ENCODE data around the gene NFYC.
A peak's percentile ranks its signal among the peaks of the same experiment; 100 is the strongest.

Gene NFYC

GRCh38 chr1:40781608-40781971 lies 90.1 kb downstream of the NFYC start:
- DNase-seq (ENCODE audit: low read depth in 2 of 2): no peak

DNA sequence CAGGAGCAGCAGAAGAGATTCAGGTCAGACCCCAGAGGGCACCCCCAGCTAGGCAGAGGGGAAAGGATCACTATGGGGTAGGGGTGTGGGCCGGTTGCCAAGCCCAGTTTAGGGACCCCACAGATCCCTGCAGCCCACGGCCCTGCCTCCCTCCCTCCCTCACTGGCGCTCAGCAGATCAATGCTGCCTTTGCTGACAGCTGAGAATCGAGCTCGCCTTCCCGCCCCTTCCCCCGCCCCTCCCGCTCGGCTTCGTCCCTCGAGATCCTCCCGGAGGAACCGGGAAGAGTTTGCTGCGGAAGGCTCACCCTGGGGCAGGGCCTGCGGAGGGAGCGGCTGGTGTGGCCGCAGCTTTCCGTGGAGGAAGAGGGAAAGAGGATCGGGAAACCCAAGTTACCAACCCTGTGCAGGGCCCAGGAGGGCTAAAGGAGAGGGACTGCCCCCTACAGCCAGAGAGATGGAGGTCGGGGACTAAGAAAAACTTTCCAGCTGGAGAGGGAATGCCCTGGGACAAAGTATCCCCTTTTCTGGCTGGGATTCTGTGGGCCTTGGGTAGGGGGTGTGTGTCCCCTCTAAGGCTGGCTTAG lies 91.0 kb downstream of the NFYC start:
- DNase-seq (ENCODE audit: low read depth in 2 of 2): no peak

- no peak for DNase-seq (ENCODE audit: low read depth in 2 of 2)
Observed at GRCh38 chr1:40783001-40783905, 91.7 kb downstream of the NFYC start, which contains the start of gene KCNQ4. TSS of gene KCNQ4 (plus strand) at chr1:40783787. CDS start at chr1:40784094, 307 bp downstream.

GRCh38 chr1:40784141-40784770 lies 92.8 kb downstream of the NFYC start:
- no peak for DNase-seq (ENCODE audit: low read depth in 2 of 2)

DNA sequence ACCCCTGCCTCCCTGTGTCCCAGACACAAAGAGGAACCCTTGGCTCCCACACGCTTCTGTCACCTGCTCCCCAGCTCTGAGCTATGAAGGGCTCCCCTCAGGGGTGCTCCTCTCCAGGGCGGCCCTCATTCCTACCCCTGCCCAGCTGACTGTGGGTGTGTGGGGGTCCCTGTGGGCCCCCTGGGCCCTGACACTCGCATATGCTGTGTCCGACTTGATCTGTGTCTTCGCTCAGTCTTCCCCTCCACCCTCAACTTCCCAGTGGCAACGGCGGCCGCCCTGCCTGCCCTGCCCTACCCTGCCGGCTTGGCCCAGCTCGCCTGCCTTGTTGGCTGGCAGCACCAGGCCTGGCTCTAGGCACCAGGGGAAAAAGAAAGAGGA lies 93.3 kb downstream of the NFYC start:
- DNase-seq (ENCODE audit: low read depth in 2 of 2): no peak

DNA sequence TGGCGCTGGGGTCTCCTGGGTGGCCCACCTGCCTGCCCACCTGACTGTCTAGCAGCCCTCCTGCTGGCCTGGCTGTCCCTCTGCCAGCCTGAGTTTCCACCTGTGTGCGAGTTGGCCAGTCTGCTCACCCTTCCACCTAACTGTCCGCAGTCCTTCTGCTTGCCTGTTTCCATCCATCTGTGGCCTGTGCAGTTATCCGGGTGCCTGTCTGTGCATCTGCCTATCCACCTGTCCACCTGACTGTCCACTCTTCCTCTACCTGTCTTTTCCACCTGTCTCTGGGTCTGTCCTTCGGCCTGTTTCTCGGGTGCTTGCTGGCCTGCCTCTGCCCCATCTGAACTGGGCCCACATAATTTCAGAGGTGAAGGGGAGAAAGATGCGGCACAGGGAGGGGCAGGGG lies 93.9 kb downstream of the NFYC start:
- DNase-seq (ENCODE audit: low read depth in 2 of 2): no peak

DNA sequence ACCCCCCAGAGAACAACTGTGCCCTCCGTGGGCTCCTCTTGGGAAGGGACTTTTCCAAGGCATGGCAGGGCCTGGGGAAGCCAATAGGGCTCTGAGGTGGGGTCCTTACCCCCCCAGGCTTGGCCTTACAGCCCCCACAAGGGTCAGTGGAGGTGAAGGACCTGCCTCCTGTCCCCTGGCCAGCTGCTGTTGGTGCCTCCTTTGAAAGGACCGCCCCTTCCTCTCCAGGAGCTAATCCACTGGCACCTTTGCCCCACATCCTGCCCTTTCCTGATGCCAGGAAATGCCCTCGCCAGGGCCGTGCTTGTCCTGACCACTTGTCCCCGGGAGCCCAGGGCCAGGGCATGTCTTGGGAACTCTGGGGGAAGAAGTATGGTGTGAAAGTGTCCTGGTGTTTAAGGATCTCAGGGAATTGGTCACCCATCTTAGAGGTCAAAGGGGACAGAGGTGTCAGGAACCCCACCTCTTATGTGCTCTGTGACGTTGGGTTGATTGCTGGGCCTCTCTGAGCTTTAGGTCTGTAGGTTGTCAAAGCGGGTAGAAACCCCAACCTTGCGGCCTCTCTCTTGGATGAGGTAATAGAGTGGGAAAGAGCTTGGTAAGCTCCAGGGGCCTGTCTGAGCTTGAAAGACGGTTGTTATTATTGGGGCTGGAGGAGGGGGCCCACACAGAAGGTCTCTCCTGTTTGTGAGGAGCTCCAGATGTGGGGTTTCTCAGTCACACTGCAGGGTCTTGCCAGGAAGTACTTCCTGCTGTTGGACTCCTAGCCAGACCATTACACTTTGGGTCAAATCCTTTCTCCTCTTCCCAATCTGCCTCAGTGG lies 94.9 kb downstream of the NFYC start:
- no peak for DNase-seq (ENCODE audit: low read depth in 2 of 2)

DNA sequence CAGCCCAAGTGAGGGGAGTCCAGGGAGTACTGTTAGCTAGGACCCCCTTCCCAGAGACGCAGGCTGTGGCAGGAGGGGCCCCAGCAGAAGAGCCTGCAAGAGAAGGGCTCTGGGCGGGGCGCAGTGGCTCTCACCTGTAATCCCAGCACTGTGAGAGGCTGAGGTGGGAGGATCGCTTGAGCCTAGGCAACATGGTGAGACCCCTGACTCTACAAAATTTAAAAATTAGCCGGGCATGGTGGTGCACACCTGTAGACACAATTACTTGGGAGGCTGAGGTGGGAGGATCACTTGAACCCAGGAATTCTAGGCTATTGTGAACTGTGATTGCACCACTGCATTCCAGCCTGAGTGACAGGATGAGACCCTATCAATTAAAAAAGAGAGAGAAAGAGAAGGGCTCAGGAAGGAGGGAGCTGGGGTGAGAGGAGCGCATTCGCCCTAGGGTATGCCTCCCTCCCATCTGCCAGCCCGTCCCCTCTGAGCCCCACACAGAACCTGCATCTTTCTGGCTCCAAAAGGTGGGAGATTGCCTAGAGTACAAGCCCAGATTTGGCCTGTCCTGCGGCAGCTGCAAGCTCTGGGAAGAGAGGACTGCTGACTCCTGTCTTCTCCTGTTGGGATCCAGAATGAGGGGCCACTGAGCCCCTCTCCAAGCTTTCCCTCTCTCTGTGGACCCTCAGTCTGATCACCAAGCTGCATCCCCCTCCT lies 95.6 kb downstream of the NFYC start:
- no peak for DNase-seq (ENCODE audit: low read depth in 2 of 2)

- no peak for DNase-seq (ENCODE audit: low read depth in 2 of 2)
Observed at GRCh38 chr1:40787737-40788560, 96.4 kb downstream of the NFYC start.

- DNase-seq (ENCODE audit: low read depth in 2 of 2): no peak
Observed at GRCh38 chr1:40788561-40789341, 97.2 kb downstream of the NFYC start.

GRCh38 chr1:40789342-40789598 lies 97.8 kb downstream of the NFYC start:
- no peak for DNase-seq (ENCODE audit: low read depth in 2 of 2)

DNA sequence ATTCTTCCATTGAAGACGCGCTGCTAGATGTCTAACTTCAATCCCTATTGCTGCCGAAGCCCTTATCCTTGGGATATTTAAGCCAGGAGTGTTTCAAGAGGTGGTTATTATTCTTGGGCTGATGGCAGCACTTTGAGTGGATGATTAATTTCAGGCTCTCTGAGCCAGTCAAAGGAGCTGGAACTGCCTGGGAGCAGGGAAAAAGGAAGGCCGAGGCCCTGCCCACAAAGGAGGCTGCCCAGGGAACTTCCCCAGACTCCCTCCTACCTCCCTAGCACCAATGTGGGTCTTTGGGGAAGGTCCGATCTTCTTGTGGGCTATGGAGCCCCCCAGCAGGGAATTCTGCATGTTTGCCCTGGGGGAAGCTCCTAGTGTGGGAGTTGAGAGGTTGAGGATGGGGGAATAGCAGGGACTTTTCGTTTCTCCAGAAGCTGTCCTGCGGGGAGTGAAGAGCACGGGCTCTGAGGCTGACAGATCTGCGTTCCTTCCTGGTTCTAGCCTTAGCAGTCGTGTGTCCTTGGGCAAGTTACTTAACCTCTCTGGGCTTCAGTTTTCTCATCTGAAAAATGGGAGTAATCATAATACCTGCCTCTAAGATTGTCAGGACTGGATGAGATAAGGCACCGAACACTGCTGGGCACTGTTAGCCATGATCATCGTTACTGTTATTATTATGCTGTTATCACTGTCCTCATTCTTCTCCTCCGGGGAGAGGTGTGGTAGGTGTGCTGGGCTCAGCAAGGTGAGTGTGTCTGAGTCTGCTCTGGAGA lies 98.3 kb downstream of the NFYC start:
- DNase-seq (ENCODE audit: low read depth in 2 of 2): no peak

DNA sequence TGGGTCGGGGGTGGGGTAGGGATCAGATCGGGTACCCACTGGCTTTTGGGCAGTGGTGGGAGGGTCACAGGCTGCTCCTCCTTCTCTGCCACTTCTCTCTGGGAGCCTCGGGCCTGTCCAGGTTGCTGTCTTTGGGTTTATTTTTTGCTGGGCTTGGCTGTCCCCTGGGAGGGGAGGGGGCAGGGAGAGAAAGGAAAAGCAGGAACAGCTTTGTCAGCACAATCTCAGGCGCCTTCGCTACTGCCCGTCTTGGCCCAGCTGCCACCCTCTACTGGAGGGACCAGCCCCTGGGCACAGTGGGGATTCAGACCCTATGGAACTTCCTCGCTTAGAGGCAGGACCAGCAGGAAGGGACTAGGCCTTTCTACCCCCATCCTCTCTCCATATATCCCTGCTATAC lies 100.5 kb downstream of the NFYC start:
- DNase-seq (ENCODE audit: low read depth in 2 of 2): no peak

DNA sequence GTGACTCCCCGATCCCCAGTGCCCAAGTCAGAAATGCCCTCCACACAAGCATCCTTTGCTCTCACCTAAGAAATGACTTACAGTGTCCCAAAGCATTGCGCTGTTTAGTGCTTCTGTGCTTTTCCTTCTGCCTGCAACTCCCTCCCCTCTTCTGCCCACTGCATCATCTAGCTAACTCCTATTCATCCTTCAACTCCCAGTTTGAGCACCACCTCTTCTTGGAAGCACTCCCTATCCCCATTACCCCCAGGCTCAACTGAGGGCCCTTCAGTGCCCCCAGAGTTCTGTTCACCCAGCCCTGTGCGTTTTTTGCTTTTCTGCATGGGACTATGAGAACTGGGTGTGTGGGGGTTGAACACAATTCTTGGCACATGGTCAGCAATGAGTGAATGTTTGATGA lies 102.1 kb downstream of the NFYC start:
- no peak for DNase-seq (ENCODE audit: low read depth in 2 of 2)

DNA sequence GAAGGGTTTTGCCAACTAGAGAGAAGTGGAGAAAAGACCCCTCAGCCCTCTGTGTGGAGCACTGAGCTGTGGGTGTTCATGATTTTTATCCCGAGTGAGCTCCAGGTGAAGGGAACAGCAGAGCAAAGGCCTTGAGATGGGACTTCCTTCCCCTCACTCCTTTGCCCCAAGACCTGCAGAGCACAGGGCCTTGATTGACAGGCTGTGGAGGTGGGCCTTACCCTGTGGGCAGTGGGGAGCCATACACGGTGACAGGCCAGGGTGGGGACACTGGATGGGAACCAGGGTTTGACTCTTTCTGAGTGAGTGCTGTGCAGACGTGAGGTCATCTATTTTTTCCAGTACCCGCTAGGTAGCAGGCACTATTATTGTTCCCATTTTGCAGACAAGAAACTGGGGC lies 102.5 kb downstream of the NFYC start:
- DNase-seq (ENCODE audit: low read depth in 2 of 2): no peak

GRCh38 chr1:40794974-40795715 lies 103.6 kb downstream of the NFYC start:
- peak in 1 of 2 donors; percentile 8 for DNase-seq (ENCODE audit: low read depth in 2 of 2)

GRCh38 chr1:40795811-40796586 lies 104.5 kb downstream of the NFYC start:
- no peak for DNase-seq (ENCODE audit: low read depth in 2 of 2)
